Memory B cell (primary cell): ENCODE measurements around the gene ACOT11.

Experiments
- ATAC-seq: fragments of 150-1000 bp; cut with Tn5 transposase; 2 replicates; pipeline ENCODE4 v1.10.0; 2021; ENCODE audit warnings: low read depth, mild to moderate bottlenecking, moderate library complexity
- DNase-seq, 2 donors: peaks; one replicate each; pipeline ENCODE4 v3.0.0; 2022; ENCODE audit warnings: low spot score in 2 of 2
- H3K27ac Mint-ChIP-seq: one replicate; pipeline ENCODE4 v1.8.0; 2022; ENCODE audit warnings: mild to moderate bottlenecking, moderate library complexity, mixed read lengths
- H3K27me3 Mint-ChIP-seq: one replicate; pipeline ENCODE4 v1.8.0; 2022; ENCODE audit warnings: mixed read lengths
- H3K36me3 Mint-ChIP-seq: one replicate; pipeline ENCODE4 v1.8.0; 2022; ENCODE audit warnings: mild to moderate bottlenecking, mixed read lengths
- H3K4me1 Mint-ChIP-seq: one replicate; pipeline ENCODE4 v1.8.0; 2022; ENCODE audit warnings: mixed read lengths
- H3K4me3 Mint-ChIP-seq: one replicate; pipeline ENCODE4 v1.8.0; 2022; ENCODE audit warnings: mild to moderate bottlenecking, moderate library complexity, mixed read lengths
- H3K9me3 Mint-ChIP-seq: one replicate; pipeline ENCODE4 v1.8.0; 2022; ENCODE audit warnings: mixed read lengths

Gene ACOT11

DNA sequence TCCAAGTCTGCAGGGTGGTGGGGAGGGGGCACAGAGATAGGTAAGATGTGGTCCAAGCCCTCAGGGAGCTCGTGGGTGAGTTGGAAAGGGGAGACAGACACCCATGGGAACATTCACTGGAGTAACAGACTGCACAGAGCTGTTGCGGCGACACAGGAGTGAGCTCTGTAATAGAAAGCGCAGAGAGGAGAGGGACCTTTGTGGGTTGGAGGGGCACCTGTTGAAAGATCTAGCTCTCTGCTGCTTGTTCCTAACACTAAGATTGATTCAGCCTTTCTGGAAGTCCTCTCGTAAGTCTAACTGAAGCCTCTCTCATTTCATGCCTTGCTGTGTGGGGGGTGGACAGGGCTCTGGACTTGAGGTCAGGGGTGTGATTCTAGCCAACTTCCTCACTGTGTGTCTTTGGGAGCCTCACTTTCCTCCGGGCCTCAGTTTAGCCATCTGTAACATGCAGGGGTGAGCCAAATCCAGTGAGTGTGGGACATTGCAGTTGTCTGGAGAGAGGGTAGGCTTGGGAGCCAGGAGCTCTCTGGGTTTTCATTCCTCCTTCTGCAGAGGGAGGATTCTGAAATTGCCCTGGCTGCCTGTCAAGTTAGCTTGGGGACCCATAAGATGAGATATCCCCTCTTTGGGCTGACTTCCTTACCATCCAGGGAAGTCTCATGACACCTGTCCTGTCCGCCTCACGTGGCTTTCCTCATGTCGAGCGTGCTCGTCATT lies 2.0 kb upstream of the ACOT11 start:
- Mint-ChIP-seq H3K4me3 (no peak overlapping the region), H3K27ac (no peak overlapping the region)
- ATAC-seq, result no peak

DNA sequence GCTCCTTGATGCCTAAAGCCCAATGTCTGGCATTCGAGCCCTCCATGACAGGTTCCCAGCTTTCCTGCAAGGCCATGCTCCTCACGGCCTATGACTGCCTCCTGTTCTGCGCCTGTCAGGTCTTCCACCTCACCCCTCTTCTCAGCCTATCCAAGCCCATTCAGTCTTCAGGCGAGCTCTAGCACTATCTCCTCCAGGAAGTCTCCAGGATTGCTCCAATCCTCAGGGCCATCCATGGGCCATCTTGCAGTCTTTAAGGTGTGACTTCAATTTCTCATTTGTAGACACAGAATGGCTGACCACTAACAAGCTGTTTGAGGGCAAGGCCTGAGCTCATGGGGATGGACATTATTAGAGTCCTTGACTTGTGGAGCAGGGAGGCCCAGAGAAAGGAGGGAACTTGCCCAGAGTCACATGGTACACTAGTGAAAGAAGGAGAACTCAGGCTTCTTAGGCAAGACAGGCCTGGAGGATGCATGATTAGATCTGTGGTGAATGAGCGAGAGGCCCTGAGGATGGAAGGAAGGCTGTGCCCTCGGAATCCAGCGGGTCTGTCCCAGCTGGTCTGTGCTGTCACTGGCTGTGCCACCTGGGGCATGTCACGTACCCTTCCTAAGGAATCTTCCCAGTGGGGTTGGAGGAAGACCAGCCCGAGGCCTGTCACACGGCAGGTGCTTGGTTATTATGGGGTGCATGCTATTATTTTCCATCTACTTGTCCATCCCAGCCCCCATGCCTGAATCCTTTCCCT lies 1.2 kb upstream of the ACOT11 start:
- no peak overlapping the region for H3K4me3 Mint-ChIP-seq
- peaks cover 6% of the 10 kb centered on the region for H3K4me1 Mint-ChIP-seq
- H3K27me3 Mint-ChIP-seq, result peaks cover 17% of the 10 kb centered on the region
- ATAC-seq, result no peak
- H3K36me3 Mint-ChIP-seq, result no peaks in the 10 kb centered on the region
- H3K9me3 Mint-ChIP-seq, result no peaks in the 10 kb centered on the region
- H3K27ac Mint-ChIP-seq, result no peak overlapping the region
- DNase-seq, result no peak

More for the DNA sequence above, 2.0 kb upstream of the ACOT11 start:
- Mint-ChIP-seq H3K9me3 (no peaks in the 10 kb centered on the region), H3K36me3 (no peaks in the 10 kb centered on the region), H3K27me3 (peaks cover 21% of the 10 kb centered on the region), H3K4me1 (peaks cover 10% of the 10 kb centered on the region)
- DNase-seq, result no peak

DNA sequence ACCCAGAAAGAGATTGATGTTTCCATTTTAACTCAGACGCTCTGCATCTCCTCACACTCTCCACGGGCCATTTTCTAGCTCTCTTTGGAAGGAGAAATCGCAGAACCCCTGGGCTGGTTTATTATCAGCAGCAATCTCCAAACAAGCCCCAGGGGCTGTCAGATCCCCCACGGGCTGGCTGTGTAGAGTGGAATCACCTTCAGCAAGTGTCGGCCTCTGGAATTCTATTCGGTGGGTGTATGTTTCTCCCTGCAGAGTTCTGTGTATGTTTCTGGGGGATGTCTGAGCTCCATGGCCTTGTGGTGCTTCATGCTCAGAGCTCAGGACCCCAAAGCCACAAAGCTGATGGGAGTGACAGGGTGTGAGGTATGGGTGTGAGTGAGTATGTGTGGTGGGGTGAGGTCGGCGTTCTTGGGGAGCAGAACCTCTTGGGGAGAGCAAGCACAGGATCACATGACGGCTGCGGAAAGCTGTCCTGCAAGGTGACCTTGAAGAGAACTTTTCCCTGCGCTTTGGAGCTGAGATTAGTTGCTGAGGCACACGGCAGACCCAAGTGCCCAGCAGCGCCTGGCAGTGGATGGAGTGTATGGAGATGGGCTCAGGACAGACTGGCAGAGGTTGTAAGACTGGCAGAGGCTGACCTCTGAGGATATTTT lies 489 bp downstream of the ACOT11 start:
- H3K27ac Mint-ChIP-seq, result no peak overlapping the region
- peaks cover 11% of the 10 kb centered on the region for H3K27me3 Mint-ChIP-seq
- no peaks in the 10 kb centered on the region for H3K36me3 Mint-ChIP-seq
- no peak overlapping the region for H3K4me3 Mint-ChIP-seq
- H3K4me1 Mint-ChIP-seq, result no peaks in the 10 kb centered on the region
- ATAC-seq (no peak), DNase-seq (no peak)
- H3K9me3 Mint-ChIP-seq, result no peaks in the 10 kb centered on the region

DNA sequence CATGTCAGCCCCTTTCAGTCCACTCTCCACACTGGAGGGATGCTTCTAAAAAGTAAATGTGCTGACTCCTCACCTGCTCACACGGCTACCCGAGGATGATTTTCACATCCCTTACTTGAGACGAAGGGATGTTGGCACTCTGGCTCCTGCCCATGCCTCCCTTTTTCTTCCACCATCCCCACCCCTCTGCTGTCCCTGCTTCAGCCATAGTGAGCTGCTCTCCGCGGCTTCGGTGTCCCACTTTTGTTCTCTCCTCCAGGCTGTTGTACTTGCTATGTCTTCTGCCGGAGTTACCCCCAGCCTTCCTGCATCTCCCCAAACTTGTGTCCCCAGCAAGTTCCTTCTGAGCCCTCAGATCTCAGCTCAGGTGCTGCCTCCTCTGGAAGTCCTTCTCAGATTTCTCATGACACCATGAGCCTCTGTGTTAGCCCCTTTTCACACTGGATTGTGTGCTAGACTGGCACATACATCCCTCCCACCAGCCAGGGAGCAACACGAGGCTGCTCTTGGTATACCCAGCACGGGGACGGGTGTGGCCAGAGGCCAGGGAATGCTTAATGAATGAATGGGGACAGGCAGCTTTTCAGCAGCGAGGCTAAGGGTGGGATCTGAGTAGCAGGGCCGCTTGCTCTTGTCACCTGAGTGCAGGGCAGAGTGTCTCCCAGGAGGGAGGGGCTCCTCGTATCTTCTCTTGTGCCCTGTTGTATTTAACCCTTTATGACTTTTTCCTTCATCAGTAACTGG lies 1.3 kb downstream of the ACOT11 start:
- ATAC-seq, result no peak
- no peak overlapping the region for H3K27ac Mint-ChIP-seq
- H3K9me3 Mint-ChIP-seq, result no peaks in the 10 kb centered on the region
- H3K4me3 Mint-ChIP-seq, result no peak overlapping the region
- no peak for DNase-seq
- H3K36me3 Mint-ChIP-seq, result no peaks in the 10 kb centered on the region
- H3K4me1 Mint-ChIP-seq, result no peaks in the 10 kb centered on the region
- H3K27me3 Mint-ChIP-seq, result peaks cover 6% of the 10 kb centered on the region

DNA sequence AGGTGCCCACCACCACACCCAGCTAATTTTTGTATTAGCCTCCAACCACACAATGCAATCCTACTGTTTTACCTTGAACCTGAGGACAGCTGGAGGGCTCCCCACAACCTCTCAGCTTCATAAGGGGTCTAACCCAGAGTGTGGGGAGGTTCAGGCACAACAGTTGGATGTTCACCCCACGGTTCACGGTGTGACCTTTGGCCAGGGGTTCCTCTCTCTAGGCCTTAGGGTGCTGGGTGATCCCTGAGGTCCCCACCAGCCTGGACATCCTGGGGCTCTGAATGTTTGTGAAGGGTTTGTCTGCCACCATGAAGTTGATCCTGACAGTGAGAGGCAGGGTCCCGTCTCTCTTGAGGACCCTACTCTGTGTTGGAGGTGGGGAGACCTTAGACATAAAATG lies 3.9 kb downstream of the ACOT11 start:
- no peak overlapping the region for H3K4me3 Mint-ChIP-seq
- no peak overlapping the region for H3K27ac Mint-ChIP-seq
- peaks cover 2% of the 10 kb centered on the region for H3K9me3 Mint-ChIP-seq
- H3K4me1 Mint-ChIP-seq, result no peaks in the 10 kb centered on the region
- H3K27me3 Mint-ChIP-seq, result peaks cover 3% of the 10 kb centered on the region
- no peaks in the 10 kb centered on the region for H3K36me3 Mint-ChIP-seq
- ATAC-seq (no peak), DNase-seq (no peak)

DNA sequence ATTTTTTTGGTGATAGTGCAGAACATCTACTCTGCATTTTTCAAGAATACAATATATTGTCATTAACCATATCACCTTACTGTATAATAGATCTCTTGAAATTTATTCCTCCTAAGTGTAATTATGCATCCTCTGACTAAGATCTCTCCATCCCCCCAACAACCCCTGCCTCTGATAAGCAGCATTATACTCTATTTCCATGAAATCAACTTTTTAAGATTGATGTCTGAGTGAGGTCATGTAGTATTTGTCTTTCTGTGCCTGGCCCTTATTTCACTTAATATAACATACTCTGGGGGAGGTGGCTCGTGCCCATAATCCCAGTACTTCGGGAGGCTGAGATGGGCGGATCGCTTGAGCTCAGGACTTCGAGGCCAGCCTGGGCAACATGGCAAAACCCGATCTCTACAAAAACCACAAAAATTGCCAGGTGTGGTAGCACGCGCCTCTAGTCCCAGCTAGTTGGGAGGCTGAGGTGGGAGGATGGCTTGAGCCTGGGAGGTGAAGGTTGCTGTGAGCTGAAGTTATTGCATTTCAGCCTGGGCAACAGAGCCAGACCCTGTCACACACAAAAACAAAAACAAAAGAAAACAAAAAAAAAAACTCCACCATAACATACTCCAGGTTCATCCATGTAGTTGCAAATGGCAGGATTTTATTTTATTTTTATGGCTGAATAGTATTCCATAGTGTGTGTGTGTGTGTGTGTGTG lies 5.7 kb downstream of the ACOT11 start:
- Mint-ChIP-seq H3K4me3 (no peak overlapping the region), H3K27ac (no peak overlapping the region), H3K9me3 (peaks cover 2% of the 10 kb centered on the region), H3K4me1 (no peaks in the 10 kb centered on the region), H3K36me3 (no peaks in the 10 kb centered on the region), H3K27me3 (peaks cover 9% of the 10 kb centered on the region)
- ATAC-seq, result no peak
- DNase-seq, result no peak

DNA sequence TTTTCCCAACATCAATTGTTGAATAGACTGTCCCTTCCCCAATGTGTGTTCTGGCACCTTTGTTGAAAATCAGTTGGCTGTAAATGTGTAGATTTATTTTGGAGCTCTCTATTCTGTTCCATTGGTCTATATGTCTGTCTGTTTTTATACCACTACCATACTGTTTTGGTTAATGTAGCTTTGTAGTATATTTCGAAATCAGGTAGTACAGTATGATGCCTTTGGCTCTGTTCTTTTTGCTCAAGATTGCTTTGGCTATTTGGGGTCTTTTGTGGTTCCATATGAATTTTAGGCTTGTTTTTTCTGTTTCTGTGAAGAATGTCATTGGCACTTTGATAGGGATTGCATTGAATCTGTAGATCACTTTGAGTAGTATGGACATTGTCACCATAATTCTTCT lies 8.1 kb downstream of the ACOT11 start:
- no peak for ATAC-seq
- DNase-seq, result no peak
- H3K27ac Mint-ChIP-seq, result no peak overlapping the region

DNA sequence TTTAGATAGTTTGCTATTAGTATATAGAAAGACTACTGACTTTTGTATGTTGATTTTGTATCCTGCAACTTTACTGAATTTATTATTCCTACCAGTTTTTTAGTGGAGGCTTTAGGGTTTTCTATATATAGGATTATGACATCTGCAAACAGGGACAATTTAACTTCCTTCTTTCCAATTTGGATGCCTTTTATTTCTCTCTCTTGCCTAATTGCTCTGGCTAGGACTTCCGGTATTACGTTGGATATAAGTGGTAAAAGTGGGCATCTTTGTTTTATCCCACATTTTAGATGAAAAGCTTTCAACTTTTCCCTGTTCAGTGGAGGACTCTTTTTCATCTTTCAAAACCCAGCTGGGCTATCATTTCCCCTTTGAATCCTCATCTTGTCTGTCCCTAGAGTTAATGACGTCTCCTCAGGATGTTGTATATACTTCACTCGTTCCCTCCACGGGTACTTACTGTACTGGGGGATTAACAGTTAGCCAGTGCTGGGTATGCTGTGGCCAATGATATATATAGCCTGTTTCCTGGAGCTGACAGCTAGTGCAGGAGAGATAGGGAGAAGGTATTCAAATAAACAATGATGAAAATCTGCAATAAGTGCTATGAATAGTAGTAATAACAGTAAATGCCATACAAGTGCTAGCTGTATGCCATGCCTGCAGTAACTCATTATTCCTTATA lies 9.8 kb downstream of the ACOT11 start:
- ATAC-seq (no peak), DNase-seq (no peak)
- no peaks in the 10 kb centered on the region for H3K4me1 Mint-ChIP-seq
- H3K9me3 Mint-ChIP-seq, result peaks cover 2% of the 10 kb centered on the region
- H3K27ac Mint-ChIP-seq, result no peak overlapping the region
- H3K36me3 Mint-ChIP-seq, result no peaks in the 10 kb centered on the region
- H3K4me3 Mint-ChIP-seq, result no peak overlapping the region
- H3K27me3 Mint-ChIP-seq, result peaks cover 7% of the 10 kb centered on the region

More for the DNA sequence above, 8.1 kb downstream of the ACOT11 start:
- peaks cover 7% of the 10 kb centered on the region for H3K27me3 Mint-ChIP-seq
- H3K4me1 Mint-ChIP-seq, result no peaks in the 10 kb centered on the region
- peaks cover 2% of the 10 kb centered on the region for H3K9me3 Mint-ChIP-seq
- H3K4me3 Mint-ChIP-seq, result no peak overlapping the region
- no peaks in the 10 kb centered on the region for H3K36me3 Mint-ChIP-seq

DNA sequence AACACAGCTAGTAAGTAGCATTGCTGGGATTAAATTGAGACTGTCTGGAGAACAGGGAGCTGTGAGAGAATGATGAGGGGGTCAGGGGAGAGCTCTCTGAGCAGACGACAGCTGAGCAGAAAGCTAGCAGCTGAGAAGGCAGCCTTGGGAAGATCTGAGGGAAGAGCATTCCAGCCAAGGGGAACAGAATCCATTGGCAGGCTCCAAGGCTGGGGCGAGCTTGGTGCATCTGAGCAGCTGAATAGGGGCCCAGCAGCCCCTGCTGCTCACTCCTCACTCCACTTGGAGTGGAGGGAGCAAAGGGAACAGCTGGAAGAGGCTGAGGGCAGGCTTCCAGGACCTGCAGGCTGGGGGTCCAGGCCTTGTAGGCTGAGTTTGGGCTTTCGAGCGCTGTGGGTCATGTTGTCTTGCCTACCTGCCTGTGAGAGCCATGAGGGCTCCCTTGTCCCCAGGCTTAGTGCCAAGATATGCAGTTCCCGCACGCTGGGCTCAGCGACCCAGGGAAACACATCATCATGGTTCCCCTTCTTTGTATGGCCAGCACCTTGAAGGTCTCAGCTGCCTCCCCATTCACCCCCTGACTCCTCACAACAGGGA lies 10.5 kb downstream of the ACOT11 start:
- DNase-seq (no peak), ATAC-seq (no peak)
- no peaks in the 10 kb centered on the region for H3K36me3 Mint-ChIP-seq
- peaks cover 2% of the 10 kb centered on the region for H3K9me3 Mint-ChIP-seq
- H3K27ac Mint-ChIP-seq, result no peak overlapping the region
- peaks cover 7% of the 10 kb centered on the region for H3K27me3 Mint-ChIP-seq
- H3K4me1 Mint-ChIP-seq, result no peaks in the 10 kb centered on the region
- H3K4me3 Mint-ChIP-seq, result no peak overlapping the region

DNA sequence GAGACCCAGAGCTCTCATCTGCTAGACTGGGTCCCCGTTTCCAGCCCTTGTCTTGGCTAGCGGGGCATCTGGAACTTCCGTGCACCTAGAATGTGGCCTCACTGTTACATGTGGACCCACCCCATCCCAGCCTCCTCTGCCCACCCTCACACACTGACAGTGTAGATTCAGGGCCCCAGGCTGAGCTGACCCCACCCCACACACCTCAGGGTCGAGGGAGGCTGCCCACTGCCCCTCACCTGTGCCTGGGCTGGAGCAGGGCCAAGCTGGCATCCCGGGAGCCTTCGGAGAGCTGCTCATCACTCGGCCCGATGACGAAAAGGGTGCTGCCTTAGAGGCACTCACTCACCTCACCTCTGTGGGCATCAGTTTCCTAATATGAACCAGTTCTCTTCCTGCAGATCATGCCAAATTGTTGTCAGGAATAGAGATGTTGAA lies 11.1 kb downstream of the ACOT11 start:
- no peaks in the 10 kb centered on the region for H3K4me1 Mint-ChIP-seq
- peaks cover 7% of the 10 kb centered on the region for H3K27me3 Mint-ChIP-seq
- ATAC-seq (no peak), DNase-seq (no peak)
- H3K36me3 Mint-ChIP-seq, result no peaks in the 10 kb centered on the region
- H3K4me3 Mint-ChIP-seq, result no peak overlapping the region
- H3K27ac Mint-ChIP-seq, result no peak overlapping the region
- peaks cover 2% of the 10 kb centered on the region for H3K9me3 Mint-ChIP-seq

DNA sequence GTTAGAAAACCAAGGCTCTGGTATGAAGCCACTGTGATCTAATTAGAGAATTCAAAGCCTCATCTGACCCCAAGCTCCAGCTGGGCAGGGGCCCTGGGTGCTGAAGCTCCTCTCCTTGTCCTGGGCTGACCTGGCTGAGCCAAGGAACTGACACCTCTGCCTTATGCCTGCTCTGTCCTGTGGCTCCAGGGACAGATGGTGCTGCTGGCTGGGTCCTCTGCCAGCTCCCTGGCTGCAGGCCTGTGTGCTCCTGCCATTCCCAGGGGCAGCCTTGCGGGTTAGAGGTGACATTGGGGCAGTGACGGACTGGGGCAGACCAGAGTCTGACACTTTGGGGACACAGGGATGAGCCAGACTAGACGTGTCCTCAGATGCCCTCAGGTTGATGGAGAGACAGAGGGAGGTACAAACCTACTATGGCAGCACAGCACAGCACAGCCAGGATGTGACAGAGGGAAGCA lies 11.8 kb downstream of the ACOT11 start:
- H3K27me3 Mint-ChIP-seq, result peaks cover 7% of the 10 kb centered on the region
- H3K36me3 Mint-ChIP-seq, result no peaks in the 10 kb centered on the region
- peaks cover 2% of the 10 kb centered on the region for H3K9me3 Mint-ChIP-seq
- H3K4me1 Mint-ChIP-seq, result no peaks in the 10 kb centered on the region
- no peak overlapping the region for H3K4me3 Mint-ChIP-seq
- H3K27ac Mint-ChIP-seq, result no peak overlapping the region
- ATAC-seq (no peak), DNase-seq (no peak)

DNA sequence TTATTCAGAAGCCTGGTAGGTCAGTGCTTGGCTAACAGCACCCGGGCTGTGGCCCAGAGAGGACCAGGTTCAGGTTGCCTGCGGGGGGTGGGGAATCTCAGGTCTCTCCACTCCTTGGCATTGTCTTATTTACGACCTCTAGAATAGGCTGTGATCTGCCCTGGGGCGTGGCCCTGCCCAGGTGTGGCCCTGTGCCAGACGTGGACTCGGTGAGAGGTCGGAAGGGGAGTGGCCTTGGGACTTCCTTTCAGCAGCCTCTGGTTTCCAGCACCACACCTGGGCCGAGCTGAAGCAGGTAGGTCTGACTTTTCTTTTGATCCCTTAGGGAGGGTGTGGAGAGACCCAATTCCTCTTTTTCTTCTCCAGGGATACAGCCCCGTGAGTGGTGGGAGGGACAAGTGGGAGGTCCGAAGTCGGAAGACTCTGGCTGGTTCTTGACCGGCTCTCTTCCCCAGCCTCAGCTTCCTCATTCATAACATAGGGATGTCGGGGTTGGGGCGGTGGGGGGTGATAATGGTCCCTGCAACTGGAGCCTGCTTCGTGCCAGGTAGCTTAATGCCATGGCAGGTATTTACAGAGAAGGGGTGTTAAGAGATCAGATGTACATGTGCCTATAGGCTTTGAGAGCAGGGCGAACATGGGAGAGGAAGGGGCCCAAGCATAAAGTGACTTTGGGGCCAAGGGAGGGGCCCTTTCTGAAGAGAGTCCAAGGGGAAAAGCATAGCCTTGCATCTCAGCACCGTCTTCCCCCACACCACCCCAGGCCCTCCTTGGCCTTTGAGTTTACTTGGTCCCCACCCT lies 16.5 kb downstream of the ACOT11 start:
- Mint-ChIP-seq H3K9me3 (no peaks in the 10 kb centered on the region), H3K27me3 (peaks cover 11% of the 10 kb centered on the region), H3K4me1 (no peaks in the 10 kb centered on the region), H3K36me3 (no peaks in the 10 kb centered on the region), H3K4me3 (no peak overlapping the region), H3K27ac (no peak overlapping the region)
- ATAC-seq, result no peak
- no peak for DNase-seq
